OCI-LY1 (cell line): ENCODE data around the gene PARVA.

Experiments used
- EZH2 ChIP-seq: fragments of 200-600 bp; sonication (generic), shearing (Covaris generic); IDR thresholded peaks from 2 replicates; pipeline ENCODE4 v1.8.0; 2017; ENCODE audit warnings: borderline replicate concordance, mixed run types, mild to moderate bottlenecking, antibody characterized with exemption, low read length, moderate library complexity, mixed read lengths
- TF ChIP-seq, protein P1 (sequence below): fragments of 200-600 bp; sonication (generic), shearing (Covaris generic); IDR thresholded peaks from 2 replicates; pipeline ENCODE4 v1.5.1; 2017; ENCODE audit warnings: mild to moderate bottlenecking, antibody characterized with exemption, low read length, moderate library complexity, mixed read lengths

- TF ChIP-seq, protein P1, sequence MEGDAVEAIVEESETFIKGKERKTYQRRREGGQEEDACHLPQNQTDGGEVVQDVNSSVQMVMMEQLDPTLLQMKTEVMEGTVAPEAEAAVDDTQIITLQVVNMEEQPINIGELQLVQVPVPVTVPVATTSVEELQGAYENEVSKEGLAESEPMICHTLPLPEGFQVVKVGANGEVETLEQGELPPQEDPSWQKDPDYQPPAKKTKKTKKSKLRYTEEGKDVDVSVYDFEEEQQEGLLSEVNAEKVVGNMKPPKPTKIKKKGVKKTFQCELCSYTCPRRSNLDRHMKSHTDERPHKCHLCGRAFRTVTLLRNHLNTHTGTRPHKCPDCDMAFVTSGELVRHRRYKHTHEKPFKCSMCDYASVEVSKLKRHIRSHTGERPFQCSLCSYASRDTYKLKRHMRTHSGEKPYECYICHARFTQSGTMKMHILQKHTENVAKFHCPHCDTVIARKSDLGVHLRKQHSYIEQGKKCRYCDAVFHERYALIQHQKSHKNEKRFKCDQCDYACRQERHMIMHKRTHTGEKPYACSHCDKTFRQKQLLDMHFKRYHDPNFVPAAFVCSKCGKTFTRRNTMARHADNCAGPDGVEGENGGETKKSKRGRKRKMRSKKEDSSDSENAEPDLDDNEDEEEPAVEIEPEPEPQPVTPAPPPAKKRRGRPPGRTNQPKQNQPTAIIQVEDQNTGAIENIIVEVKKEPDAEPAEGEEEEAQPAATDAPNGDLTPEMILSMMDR = no peak
- no peak for TF ChIP-seq EZH2
Observed at GRCh38 chr11:12432507-12432906, 55.1 kb downstream of the PARVA start.
